EL (cell line): ENCODE results near the gene EML2.
A peak's percentile ranks its signal among the peaks of the same experiment; 100 is the strongest.
"Not testable (repeated sequence)": the region's sequence is repeated elsewhere in the genome, so short reads cannot be mapped to it uniquely, and the experiment has no call there.

Experiments
- DNase-seq: peaks from one replicate; pipeline ENCODE4 v3.0.0-alpha.2; 2016

EML2 gene

DNA sequence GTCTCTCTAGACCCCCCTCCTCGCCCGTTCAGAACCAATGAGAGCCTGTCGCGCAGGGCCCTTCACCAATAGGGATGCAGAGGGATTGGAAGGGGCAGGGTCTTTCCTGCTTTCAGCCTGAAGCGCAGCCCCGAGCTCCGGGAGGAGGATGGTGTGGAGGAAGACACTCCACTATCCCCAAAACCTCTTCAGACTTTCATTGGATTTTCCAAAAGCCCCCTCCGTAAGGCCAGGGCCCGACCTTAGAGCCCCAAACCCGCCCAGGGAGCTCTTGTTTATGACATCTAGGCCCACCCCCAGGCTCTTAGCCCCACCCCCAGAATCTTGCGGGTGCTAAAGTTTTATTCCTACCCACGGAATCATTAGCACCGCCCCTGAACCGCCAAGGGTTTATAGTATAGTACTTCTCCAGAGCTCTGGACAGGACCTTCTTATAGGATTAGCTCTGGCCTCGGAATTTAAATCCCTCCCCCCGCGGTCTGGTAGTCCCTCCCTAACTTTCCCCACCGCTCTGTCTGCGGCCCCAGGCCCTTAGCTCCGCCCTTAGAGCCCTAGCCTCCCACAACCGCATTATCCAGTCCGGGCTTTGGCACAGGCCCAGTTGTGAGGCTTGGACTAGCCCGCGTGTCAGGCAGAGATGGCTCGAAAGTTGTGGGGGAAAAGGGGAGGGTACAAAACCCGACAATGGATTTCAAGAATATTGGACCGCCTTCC, 6.6 kb upstream of the EML2 start:
- peak; percentile 93 for DNase-seq

DNA sequence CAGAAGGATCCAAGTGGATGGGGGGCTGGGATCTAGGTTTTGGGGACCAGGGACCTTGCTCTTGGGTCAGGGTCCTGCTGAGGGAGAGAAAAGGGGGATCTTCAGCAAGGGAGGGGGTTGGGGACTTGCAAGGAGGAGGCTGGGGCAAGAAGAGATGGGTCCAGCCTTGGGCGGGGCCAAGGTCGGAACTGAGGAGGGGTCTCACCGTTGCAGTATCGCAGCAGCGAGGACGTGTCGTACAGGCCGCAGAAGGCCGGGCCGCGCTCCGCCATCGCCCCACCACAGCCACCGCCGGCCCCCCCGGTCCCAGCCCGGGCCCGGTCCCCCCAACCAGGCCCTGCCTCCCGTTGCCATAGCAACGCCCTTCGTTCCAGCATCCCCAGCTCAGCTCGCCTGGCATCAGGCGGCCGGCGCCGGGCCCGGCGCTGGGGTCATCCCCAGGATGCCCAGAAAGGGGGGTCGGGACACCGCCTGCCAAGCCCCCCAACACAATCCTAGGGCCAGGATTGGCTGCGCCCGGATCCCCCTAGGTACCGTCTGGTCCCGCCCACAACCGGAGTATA, 6.0 kb upstream of the EML2 start:
- no peak for DNase-seq

DNA sequence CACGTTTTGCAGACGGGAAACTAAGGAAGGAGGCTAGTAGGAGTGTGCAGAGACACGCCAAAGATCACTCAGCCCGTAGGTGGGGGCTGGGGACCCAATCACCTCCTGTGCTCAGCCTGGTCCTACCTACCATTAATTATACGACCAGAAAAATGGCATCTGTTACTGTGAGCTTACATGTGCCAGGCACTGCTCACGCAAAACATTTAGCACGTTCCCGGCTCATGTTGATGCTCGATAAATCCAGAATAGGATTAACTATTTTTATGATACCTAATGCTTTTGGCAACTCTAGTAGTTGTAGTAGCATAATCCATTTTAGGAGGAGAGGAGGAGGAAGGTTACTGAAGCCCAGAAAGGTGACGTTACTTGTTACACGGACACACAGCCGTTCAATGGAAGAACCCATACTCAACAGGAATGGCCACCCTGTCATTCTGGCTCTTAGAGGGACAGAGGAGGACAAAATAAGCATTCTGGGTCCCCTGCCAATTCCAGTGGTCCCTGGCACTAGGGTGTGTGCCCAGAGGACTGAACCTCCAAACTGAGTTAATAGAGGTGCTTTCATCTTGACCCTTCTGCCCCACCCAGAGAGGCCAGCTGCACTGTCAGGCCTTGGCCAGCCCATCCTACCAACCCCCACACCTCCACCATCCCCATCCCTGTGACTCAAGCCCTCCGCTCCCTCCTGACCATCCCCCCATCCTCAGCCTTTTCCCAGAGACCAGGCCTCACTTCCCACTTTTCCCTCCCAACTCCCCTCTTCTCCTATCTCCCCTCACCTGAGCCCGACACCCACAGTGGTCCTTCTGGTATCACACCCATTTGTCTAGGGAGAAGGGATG, 5.0 kb upstream of the EML2 start:
- DNase-seq, result no peak

DNA sequence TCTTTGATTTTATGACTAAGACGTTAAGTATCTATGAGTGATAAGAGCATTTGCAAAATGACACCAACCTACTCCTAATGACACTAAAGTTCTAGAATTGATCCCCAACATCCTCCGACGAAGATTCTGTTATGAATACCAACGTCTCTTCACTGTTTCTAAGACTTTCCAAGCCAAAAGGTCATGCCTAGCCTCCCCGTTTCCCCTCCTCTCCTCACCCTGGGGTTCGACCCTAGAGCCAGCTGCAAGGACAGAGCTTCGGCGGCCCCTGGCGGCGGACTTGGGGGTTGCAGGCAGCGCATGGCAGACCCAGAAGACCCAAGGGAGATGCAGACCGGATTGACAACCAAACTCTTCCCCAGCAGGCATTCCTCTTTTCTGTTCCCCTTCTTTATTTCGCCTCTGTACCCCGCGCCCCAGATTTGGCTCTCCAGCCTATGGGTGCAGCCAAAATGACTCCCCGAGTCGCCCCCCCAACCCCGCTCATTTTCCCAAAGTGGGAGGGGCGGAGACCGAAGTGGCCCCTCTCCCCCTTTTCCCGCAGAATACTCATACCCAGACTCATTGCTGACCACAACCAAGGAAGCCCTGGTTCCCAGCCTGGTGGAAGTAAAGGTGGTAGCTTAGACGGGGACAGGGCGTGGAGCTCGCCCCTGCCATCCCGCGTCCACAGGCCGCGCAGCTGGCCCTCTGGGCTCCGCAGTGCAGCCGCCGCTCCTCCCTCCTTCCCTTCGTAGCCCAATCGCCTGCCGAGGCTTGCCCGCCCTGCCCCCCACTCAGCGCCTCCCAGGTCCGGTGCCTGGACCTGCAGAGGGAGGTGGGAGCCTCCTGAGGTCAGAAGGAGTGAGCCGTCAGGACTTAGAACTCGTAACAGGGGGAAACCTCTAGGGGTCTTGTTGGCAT, 4.1 kb upstream of the EML2 start:
- DNase-seq, result peak; percentile 80

DNA sequence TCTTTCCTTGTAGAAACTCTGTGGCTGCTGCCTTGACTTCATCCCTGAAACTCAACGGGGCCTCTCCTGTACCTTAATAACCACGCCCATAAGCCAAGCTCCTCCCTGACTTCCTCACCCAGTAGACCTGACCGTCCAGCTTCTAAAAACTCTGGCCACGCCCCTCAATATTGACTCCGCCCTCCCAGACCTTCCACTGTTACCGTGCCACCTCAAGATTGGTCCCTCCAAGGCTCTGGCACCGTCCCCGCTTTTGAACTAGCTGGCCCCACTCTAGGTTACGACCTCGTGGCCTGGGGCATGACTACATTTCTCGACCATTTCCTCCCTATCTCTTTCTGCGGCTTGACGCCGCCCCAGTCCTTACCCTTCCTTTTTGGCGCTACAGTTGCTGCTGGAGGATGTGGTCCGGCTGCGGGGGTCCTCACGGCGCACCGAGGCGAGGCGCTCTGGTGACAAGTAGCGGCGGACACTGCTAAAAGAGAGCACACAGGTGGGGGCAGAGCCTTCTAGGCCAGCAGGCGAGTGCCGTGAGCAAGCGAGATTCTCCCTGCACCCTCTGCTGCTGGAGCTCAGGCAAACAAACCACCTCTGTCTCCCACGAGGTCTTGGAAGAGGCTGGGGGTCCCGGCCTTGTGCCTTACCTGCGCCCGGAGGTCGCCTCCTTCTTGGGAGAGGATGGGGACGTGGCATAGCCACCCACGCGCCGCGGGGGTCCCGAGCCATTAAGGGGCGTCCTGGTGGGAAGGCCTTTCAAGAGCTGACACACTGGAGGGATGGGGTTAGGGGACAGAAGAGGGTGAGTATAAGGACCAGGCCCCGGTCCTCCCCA, 2.3 kb upstream of the EML2 start:
- peak; percentile 97 for DNase-seq

DNA sequence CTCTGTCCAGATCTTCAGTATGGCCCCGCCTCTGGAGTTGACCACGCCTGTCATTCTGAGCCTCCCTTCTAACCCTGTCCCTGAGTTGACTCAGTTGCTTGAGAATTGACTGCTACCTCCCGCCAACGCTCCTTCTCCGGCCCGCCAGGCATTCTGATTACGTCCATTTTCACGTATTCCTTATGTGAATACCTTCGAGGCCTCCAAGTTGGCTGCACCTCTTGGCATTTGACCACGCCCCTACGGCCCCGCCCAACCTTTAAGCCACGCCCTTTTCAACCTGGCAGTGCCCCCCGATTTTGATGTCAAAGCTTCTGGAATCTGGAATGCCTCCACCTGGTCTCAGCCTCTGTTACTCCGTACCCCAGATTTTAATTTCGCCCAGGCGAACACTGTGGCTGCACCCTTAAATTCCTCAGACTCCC, 1.7 kb upstream of the EML2 start:
- no peak for DNase-seq

DNA sequence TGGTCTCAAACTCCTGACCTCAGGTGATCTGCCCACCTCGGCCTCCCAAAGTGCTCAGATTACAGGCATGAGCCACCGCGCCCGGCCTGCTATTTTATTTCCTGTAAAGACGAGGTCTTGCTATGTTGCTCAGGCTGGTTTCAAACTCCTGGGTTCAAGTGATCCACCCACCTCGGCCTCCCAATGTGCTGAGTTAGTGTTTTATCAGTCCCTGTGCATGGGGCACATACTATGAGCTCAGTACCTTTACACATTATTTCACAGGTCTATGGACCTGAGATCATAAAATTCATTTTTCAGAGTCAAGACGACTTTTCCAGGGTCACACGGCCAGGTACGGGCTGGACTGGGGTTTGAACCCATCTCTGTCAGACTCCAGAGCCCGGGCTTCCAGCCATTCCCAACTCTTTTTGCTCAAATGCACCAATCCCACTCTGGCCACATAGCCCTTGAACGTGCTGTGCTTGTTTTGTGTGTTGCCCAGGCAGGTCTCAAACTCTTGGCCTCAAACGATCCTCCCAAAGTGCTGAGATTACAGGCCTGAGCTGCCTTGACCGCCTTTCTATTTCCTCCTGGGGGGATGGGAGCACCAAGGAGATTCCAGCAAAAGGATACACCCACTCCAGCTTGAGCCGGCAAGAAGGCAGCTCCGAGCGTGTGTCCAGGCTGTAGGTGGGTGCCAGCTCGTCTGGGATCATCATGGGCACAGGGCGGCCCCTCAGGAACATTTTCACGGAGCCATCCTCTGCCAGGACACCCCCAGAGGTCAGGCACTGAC, 1.1 kb downstream of the EML2 start:
- peak; percentile 74 for DNase-seq

DNA sequence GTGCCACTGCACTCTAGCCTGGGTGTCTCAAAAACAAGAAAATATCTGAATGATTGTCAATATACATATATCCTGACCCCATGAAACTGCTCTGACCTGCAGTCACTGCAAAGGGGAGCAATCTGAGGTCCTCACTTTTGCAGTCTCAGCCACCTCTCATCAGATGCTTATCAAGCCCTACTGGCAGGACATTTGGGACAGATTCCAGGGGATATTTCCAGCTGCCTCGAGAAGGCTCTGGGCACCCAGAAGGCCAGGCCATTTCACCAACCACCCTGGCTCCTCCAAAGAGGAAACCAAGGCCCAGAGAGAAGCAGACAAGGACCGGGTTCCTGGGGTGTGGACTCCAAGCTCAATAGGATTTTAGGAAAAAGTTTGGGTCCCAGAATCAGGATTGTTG, 2.3 kb downstream of the EML2 start:
- DNase-seq, result no peak

DNA sequence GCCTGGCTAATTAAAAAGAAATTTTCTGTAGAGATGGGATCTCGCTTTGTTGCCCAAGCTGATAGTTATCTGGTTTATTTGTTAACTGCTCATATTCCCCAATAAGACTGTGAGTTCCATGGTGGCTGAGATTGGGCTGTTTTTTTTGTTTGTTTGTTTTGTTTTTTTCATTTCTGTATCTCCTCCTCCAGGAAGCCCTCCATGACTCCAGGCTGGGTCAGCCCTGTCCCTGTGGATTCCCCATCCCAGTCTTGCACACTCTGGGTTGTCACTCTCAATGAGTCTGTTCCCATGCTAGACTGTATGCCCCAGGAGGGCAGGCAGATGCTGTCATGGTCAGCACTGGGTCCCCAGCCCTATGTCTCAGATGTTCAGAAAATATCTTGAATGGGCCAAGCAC, 2.9 kb downstream of the EML2 start:
- DNase-seq, result no peak

DNA sequence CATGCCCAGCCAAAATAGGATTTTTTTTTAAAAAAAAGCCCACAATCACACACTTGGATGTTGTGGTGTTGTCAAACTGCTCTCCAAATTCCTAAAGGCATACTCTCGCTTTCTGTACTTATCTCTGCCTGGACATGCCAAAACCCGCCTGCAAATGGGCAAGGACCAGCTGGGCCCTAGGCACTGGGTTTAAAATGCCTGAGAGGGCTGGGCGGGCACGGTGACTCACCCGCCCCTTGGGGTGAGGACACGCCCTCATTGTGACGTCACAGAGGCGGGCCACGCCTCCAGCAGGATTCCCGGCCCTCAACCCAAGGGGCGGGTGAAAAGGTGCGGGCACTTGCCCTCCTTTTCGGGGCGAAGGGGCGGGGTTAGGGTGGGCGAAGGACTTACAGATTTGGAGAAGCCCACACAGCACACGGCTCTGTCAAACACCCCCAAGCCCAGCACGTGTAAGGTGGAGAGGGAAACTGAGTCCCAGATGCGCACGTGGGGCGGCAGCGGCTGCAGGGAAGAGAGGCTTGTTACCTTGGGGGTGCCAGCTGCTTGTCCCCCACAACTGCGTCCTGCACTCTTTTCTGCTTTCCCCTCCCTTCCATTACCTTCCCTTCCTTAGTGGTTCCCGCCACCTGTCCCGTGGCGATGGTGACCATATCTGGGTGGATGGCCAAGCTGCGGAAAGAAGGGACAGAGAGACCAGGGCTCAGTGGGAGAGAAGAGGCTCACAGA, 6.6 kb downstream of the EML2 start:
- peak; percentile 96 for DNase-seq

DNA sequence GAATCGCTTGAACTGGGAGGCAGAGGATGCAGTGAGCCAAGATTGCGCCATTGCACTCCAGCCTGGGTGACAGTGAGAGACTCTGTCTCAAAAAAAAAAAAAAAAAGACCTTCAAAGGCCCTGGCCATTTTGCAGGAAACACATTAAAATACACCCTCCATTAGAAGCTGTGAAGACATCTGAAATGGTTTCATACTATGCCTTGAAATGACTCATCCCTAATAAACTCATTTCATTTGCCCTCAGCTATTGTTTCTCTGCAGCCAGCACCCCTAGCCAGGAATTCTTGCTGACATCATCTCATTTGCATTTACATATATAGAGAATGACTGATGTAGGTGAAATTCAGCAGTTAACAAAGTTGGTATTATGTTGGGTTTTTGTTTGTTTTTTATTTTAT, 8.7 kb downstream of the EML2 start:
- peak; percentile 97 for DNase-seq

DNA sequence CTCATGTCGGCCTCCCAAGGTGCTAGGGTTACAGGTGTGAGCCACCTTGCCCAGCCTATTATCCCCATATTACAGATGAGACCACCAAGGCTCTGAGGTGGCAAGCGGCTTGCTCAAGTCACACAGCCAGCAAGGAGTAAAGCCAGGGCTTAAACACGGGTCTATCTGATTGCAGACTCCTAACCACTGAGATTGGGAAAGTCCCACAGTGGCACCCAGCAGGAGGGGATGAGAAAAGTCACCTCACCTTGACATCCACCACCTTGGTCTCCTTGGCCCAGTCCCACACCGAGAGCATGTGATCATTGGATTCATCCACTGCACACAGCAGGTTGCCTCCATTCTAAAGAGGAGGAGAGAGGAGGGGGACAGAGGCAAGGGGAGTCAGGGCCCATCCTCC, 9.5 kb downstream of the EML2 start:
- no peak for DNase-seq

DNA sequence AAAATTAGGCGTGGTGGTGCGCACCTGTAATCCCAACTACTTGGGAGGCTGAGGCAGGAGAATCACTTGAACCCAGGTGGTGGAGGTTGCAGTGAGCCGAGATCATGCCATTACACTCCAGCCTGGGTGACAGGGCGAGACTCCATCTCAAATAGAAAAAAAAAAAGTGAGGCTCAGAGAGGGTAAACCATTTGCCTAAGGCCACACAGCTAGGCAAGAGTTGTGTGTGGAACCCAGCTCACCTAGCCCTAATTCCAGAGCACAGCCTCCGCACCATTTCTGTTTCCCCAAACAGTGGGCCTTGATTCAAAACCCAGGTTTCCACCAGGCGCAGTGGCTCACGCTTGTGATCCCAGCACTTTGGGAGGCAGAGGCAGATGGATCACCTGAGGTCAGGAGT, 11.0 kb downstream of the EML2 start:
- DNase-seq, result not testable (repeated sequence)

DNA sequence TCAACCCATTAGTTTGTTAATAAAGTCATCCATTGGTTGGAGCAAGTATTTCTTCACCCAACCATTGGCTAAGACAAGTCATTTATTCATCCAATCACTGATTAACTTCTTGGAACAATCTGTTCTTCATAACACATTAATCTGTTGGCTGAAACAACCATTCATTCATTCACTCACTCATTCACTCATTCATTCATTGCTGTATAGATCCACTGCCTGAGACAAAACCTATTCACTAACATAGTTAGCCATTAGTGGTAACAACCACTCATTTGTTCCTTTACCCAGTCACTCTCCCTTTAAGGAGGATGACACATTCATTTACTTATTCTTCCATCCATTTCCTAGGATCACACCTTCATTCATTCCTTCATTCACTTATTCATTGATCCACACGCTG, 15.2 kb downstream of the EML2 start:
- DNase-seq, result no peak

DNA sequence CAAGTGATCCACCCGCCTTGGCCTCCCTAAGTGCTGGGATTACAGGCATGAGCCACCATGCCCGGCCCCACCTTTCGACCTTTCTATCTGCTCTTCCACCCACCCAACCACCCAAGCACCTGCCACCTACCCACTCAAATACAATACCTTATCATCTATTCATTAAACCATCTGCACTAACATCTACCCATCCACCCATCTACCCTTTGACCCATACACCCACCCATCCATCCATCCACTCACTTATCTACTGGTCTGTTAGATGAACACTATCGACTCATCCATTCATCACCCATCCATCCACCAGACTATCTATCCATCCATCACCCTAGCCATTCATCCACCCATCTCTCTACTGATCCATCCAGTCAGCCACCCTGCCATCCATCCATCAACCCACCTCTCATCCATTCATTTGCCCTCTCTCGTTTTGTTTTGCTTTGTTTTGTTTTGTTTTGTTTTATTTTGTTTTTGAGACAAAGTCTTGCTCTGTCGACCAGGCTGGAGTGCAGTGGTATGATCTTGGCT, 17.2 kb downstream of the EML2 start:
- DNase-seq, result no peak

DNA sequence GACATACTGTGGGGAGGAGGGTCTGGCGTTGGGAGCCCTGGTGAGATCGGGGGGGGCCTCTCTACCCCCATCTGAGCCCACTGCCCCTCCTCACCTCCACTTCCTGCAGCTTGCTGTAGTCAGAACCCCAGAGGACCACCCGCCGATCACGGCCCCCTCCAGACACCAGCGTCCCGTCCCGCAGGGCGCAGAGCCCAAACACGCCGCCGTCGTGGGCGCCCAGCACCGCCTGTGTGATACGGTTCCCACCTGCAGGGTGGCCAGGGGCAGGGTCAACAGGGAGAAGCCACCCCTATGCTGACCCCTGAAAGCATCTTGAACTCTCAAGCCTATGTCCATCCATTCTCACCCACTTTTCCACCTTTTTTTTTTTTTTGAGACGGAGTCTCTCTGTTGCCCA, 17.8 kb downstream of the EML2 start:
- DNase-seq, result no peak

DNA sequence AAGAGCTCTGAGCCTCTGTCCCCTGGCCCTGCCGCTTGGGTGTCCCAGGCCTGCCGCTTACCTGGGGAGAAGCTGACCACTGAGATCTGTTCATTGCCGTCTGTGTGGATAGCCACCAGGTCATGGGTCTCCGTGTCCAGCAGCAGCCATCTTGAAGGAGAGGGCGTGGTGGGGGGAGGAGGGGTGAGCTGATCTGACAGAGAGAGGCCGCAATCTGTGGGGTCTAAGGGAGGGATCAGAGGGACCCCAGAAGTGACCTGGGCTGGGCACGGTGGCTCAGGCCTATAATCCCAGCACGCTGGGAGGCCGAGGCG, 22.5 kb downstream of the EML2 start:
- no peak for DNase-seq

DNA sequence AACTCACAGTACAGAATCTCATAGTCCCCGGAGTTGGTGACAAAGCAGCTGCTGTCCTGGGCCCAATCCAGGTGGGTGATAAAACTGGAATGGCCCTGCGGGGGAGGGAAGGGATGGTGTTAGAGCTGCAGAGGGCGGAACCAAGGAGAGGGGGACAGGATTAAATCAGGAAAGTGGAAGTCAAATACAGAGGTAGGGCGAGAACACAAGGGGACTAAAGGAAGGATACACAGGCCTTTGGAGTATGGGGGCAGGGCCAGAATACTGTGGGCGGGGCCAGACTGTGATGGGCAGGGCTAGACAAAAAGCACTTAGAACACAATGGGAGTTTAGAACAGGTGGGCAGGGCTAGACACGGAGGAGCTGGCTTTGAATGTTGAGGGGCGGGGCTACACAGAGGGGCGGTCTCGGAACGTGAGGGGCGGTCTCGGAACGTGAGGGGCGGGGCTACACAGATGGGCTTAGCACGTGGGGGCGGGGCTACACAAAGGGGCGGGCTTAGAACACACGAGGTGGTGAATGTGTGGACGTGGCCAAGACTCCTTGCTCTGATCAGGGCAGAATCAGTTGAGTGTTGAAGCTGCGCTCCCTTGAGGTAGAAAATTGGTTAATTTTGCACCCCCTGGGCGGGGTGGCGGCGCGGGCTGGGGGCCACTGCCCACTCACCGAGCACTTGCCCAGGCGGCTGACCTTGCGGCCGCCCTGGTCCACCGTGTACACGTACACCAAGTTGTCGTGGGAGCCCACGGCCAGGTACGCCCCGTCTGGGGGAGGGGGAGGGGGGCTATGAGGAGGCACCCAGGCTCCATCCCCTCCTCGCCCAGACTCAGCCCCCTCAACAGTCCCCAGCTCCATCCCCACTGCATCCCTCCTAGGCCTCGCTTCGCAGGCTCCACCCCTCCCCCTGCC, 23.1 kb downstream of the EML2 start:
- DNase-seq, result peak; percentile 90

DNA sequence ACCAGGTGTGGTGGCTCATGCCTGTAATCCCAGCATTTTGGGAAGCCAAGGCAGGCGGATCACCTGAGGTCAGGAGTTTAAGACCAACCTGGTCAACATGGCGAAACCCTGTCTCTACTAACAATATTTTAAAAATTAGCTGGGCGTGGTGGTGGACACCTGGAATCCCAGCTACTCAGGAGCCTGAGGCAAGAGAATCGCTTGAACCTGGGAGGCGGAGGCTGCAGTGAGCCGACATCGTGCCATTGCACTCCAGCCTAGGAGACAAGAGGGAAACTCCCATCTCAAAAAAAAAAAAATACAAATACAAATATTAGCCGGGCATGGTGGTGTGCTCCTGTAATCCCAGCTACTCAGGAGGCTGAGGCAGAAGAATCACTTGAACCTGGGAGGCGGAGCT, 24.1 kb downstream of the EML2 start:
- not testable (repeated sequence) for DNase-seq
